OCI-M1 (cell line): ENCODE data around the gene PDX1.
A peak's percentile ranks its signal among the peaks of the same experiment; 100 is the strongest.
"Not testable (repeated sequence)": the region's sequence is repeated elsewhere in the genome, so short reads cannot be mapped to it uniquely, and the experiment has no call there.

ENCODE experiments used
- DNase-seq: peaks from one replicate; lab custom pipeline; 2025; lab: John Stamatoyannopoulos, UW

The PDX1 gene

DNA sequence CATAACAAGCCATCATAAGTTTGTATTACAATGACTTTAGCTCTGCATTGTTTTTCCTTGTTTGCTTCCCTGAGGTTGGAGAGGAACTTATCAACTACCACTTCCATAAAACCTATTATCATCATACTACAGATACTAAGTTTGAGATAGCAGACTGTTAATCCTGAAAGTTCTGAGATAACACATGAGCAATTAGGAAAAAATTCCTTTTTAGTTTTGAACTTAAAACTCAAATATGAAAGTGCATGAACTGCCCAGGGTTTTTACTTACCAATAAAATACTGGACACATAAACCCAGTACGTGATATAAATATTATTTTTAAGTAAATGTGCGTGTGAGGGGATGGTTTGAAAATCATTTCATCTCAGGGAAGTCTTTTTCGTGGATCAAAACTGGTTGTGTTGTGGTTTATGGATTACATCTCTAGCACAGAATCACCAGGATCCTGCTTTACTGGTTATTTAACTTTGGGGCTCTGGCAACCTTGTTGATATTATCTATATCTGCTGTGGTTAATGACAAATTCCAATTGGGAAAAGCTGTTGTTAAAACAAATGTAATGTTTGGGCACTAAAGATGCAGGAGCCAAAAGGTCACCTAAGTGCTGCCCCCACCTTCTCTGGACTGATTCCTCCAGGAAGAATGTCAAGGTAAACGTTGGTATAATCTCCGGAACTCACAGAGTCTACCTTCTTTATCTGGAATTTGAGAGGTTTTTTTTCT, 36.9 kb downstream of the PDX1 start:
- no peak for DNase-seq

DNA sequence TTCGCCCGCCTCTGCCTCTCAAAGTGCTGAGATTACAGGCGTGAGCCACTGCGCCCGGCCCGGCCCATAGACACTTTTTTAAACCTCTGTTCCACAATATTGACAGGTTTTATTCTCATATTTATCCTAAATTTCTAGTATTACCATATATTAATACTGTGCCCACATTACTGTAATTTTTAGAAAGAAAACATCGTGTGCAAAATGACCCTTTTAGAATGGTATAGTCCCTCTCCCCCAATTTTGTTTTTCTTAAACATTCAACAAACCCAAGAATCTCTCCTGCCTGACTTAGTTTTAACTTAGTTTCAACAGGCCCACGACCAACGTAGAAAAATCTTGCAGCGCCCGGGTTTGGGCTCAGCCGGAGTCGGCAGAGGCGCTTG, 40.2 kb downstream of the PDX1 start:
- DNase-seq, result no peak

GRCh38 chr13:27960362-27961226, 40.8 kb downstream of the PDX1 start:
- DNase-seq, result peak; percentile 11

DNA sequence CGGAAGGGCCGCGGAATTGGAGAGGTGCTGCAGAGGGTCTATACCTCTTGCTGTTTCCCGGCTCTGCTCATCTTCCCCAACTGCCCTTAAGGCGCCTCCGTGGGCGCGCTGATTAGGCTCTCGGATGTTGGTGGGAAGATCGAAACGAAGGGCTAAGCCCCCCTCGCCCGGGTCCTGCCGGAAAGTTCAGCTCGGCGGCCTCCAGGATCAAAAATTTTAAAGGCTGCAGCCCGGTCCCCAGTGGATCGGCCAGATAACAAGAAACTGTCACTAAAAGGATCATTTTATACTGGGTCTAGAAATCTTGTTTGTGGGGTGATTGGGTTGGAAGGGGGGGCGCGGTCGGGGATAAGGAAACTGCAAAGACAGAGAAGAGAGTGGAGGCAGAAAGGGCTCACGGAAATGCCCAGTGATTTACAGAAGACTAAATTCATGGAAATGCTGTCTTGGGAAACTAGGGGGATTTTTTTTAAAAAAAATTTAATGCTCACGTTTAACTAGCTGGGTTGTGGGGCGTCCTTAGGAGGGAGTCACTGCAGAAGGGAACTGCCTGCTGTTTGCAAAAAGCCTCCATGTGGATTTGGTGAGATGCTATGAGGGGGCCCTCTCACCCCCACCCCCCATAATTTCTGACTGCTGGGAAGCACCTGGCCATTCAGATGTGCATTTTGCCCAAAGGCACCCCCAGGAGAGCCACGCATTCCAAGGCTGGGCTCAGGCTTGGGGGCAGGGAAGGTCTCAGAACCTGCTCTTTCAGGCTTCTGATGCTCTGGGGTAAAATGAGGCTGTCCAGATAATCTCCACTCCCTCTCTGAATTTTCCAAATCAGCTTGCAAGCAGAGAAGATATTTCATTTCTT, 41.7 kb downstream of the PDX1 start:
- DNase-seq, result no peak

- DNase-seq, result no peak
These were observed 42.5 kb downstream of the PDX1 start for GRCh38 chr13:27962128-27962841.

DNA sequence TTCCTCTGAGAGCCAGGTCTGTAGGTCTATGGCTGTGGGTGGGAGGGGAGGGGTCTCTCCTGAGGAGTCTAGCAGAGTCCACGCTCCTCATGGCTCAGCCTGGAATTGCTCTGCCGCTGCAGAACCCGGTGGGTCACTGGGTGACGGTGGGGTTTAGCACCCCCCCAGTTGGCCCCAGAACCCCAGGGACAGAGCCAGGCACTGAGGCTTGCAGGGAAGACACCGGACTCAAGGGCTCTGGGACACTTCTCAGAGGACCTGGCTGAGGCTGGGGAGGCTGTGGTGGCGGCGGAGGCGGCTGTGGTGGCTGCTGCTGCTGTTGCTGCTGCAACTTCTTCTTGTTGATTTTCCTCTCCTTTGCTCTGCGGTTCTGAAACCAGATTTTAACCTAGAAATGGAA, 43.2 kb downstream of the PDX1 start:
- no peak for DNase-seq

- no peak for DNase-seq
These were observed 43.7 kb downstream of the PDX1 start for GRCh38 chr13:27963491-27963890.

DNA sequence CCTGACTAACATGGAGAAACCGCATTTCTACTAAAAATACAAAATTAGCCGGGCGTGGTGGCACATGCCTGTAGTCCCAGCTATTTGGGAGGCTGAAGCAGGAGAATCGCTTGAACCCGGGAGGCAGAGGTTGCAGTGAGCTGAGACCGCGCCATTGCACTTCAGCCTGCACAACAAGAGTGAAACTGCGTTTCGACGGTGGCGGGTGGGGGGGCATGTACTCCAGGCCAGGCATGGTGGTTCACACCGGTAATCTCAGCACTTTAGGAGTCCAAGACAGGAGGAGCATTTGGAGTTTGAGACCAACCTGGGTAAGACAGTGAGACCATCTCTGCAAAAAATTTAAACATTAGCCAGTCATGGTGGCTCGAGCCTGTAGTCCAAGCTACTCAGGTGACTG, 44.4 kb downstream of the PDX1 start:
- not testable (repeated sequence) for DNase-seq

DNA sequence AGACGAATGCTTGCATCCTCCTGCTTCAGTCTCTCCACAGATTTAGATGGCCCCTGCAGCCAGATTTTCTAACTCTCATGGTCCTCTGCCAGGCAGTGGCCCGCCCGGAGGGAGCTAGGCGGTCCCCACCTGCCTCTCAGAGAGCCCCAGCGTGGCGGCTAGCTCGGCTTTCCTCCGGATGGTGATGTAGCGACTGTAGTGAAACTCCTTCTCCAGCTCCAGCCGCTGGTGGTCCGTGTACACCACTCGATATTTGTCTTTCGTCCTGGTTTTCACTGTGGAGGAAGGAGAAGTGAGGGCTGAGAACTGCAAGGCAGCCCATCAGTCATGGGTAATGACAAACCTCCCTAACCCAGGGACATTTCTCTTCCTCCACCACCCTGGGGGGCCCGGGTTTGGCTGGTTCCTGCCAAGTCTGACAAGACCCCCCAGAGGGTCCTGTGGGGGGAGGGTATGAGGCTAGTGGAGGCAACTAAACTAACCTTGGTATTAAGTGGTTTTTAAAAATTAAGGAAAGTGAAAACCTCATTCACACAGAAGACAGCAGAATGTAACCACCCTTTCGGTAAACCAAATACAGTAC, 45.0 kb downstream of the PDX1 start:
- DNase-seq, result no peak

DNA sequence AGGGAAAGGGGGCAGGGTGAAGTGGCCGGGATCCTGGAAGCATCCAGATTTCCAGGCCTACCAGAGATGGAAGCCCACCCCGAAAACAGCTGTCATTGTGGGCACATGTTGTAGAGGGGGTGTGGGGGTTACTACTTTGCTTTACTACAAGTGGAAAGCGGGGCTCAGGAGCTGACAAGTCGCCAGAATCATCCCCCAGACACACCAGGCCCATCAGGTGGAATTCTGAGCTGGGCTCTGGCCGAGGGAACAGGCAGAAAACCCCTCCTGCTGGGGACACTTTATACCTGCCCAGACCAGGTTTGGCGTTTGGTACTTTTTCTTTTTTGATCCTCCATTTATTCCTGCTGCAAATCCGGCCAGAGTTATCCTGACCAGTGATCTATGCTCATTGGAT, 45.5 kb downstream of the PDX1 start:
- no peak for DNase-seq

DNA sequence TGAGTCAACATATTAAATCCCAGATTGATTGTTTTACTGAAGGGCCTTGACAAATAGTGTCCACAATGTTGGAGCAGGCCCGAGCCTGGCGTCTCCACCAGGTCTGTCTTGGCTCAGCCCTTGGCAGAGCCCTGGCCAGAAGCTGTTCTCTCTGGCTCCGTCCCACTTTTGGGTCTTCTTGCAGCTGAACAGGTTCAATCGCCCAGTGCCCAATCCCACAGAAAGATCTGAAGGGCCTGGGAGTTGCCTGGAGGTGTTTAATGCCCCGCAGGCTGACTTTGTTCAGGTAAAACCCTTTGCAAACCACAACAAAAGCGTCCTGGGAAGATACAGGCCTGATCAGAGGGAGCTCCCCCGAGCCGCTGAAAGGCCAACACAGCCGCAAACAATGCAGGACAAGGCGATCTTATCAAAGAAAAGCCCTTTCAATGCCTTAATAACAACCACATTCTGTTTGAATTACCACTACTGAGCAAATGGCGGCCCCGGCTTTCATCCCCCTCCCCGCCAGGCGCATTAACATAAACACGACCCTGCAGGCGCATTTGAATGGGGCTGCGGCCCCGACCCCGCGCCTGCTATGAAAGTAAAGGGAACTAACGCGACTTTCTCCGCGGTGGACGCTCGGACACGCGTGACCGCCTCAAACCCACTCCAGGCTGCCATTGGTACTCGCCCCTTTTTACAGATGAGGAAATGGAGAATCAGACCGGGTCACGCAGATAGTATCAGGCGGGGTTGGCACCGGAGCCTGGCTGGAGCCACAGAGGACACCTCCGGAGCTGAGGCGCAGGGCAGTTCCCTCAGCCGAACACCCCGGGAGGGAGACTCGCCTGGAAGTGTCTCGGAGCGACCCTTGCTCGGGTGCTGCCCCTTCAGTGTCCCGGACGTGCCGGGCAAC, 46.2 kb downstream of the PDX1 start:
- DNase-seq, result no peak

DNA sequence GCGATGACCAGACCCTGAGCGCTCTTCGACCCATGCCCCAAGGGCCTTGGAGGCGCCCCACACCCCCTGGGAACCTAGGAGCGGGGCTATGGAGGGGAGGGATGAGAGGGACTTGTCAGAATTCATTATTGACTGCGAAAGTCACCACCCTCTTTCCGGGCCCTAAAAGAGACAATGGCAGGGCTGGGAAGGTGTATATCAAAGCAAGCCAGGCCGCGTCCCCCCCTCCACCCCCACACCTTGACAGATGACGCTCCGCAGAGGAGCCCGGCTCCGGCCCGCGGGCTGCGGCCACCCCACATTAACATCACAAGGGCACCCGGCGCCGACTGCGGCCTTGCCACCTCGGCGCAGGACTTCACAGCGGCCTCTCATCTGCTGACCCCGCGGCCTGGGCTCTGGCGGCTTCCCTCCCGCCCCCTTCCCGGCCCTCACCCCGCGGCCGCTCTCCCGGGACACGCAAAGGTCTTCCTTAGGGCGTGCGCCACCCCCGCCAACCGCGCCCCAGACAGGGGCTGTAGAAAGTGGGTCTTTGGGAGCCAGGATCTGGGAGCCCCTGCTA, 46.9 kb downstream of the PDX1 start:
- DNase-seq, result no peak

DNA sequence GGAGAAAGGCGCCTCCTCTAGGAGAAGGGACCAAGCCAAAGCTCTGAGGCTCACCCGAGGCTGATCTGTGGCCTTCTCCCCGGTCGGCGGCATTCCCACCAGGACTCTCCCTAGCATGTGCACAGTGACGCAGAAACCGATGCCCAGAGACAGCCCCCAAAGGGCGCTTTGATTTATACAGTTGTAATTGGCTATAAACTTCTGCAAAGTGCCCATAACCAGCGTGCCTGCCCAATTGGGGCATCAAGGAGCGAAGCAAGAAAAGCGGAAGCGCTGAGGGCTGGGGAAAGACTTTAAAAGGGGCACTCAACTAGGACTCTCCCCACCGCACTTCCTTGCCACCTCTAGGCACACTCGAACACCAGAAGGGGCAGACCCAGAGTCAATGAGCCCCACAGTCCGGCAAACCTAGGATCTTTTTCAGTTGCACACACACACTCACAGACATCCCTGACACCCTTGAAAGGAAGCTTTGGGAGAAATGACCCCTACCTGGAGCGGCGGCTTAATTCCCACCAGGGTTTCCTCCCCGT, 47.5 kb downstream of the PDX1 start:
- DNase-seq, result no peak

DNA sequence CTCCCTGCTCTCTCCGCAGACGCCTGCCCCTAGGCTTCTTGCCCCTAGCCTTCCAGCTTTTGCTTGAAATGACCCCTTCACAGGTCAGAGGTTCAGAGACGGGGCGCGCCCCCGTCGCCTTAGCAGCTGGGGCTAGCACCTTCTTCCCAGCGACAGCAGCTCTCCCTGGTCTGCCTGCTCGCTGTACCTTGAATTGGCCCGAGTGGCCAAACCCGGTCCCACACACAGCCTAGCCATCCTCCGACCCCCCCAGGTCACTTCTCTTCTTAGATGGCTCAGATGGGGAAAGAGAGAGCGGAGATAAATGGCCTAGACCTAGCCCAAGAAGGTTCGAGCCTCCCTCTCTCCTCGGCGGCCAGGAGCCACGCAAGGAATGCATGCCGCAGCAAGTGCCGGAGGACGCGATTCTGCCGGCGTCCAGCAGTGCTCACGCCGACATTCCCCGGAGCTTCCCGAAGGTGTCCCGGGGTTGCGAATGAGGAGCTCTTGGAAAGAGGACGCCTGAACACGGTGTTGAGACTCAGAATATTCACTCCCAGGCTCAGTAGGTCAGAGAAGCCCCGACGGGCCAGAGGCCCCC, 48.0 kb downstream of the PDX1 start:
- no peak for DNase-seq

DNA sequence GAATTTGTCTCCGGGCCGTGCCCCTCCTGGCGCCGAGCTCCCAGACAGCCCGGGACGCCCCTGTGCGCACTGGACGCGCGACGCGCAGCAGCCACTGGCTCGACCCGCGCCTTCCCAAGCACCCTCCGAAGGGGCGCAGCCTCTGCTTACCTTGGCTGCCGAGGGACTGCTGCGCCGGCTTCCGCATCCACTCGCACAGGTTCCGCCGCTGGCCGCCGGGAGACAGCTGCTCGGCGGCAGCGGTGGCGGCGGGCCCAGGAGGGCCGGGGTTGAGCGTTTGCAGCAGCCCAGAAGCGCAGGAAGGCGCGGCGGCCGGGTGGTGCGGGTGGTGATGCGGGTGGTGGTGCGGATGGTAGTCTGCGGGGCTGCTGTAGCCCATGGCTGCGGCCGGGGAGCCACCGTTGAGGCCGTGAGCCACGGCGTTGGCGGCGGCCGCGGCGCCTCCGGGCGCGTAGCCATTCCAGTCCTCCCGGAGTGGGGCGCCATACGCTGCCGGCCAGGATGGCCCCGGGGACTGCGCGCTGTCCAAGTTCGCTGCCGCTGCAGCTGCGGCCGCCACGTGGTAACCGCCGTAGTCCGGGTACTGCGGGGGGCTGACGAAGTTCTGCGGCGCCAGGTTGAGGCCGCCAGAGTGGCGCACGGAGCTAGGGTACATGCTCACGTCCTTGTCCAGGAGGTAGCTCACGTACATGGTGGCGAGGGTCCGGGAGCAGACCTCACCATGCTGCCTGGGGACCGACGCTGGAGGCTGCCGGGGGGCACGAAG, 48.7 kb downstream of the PDX1 start:
- DNase-seq, result no peak

- DNase-seq, result no peak
These were observed 49.5 kb downstream of the PDX1 start, which contains the start of gene CDX2 for GRCh38 chr13:27969082-27969865. TSS of gene CDX2 (minus strand) at chr13:27969315. CDS start at chr13:27969006, 309 bp downstream.

GRCh38 chr13:27969866-27970229, 50.0 kb downstream of the PDX1 start:
- no peak for DNase-seq
